ENCODE measurements around the gene FOXK2.
A peak's percentile ranks its signal among the peaks of the same experiment; 100 is the strongest.

FOXK2 gene

GRCh38 chr17:82640036-82640435, 120.5 kb downstream of the FOXK2 start:
- WGBS (ENCODE audit: extremely low coverage, insufficient coverage, low lambda C conversion rate): no CpG with 5 or more reads among the region's 5 CpGs
- no peak overlapping the region for H4K8ac ChIP-seq (ENCODE audit: low read depth, low read length)
- peaks cover 38% of the 10 kb centered on the region for H3K79me1 ChIP-seq (ENCODE audit: low read length)
- no peaks in the 10 kb centered on the region for H3K27me3 ChIP-seq (ENCODE audit: insufficient read depth, low read length, poor library complexity)
- H3K36me3 ChIP-seq (ENCODE audit: control insufficient read depth, insufficient read depth, low read length): peaks cover 17% of the 10 kb centered on the region
- no peak overlapping the region for H2AK5ac ChIP-seq (ENCODE audit: low read length)
- no peak overlapping the region for H3K4ac ChIP-seq (ENCODE audit: low read depth, low read length)
- no peak overlapping the region for H3K4me2 ChIP-seq (ENCODE audit: low read length)
- H2BK15ac ChIP-seq (replicated peaks; ENCODE audit: low read depth): no peak overlapping the region
- H2BK120ac ChIP-seq (ENCODE audit: low read depth, low read length): no peak overlapping the region
- no peak overlapping the region for H3K9ac ChIP-seq (ENCODE audit: low read length)
- H3K27ac ChIP-seq (ENCODE audit: low read depth, low read length): no peak overlapping the region
- no peak overlapping the region for H3K56ac ChIP-seq (ENCODE audit: low read length)
- no peak overlapping the region for H3K18ac ChIP-seq (ENCODE audit: low read length)
- H3K23ac ChIP-seq (ENCODE audit: low read length): no peak overlapping the region
- DNase-seq: no peak
- no peak overlapping the region for H2BK5ac ChIP-seq (ENCODE audit: low read length)
- no peaks in the 10 kb centered on the region for H3K4me1 ChIP-seq (ENCODE audit: control insufficient read depth, low read depth, low read length)
- H4K5ac ChIP-seq (ENCODE audit: low read length): no peak overlapping the region
- no peak overlapping the region for H3K4me3 ChIP-seq (ENCODE audit: low read length)
- peaks cover 51% of the 10 kb centered on the region for H3K79me2 ChIP-seq (ENCODE audit: control insufficient read depth, insufficient read depth, low read length)

GRCh38 chr17:82642022-82642421, 122.5 kb downstream of the FOXK2 start:
- Histone ChIP-seq H2BK120ac (ENCODE audit: low read depth, low read length) (no peak overlapping the region), H3K27ac (ENCODE audit: low read depth, low read length) (no peak overlapping the region), H3K4ac (ENCODE audit: low read depth, low read length) (no peak overlapping the region), H3K79me2 (ENCODE audit: control insufficient read depth, insufficient read depth, low read length) (peaks cover 64% of the 10 kb centered on the region), H2BK15ac (replicated peaks; ENCODE audit: low read depth) (no peak overlapping the region), H3K4me3 (ENCODE audit: low read length) (no peak overlapping the region), H3K56ac (ENCODE audit: low read length) (no peak overlapping the region), H3K4me1 (ENCODE audit: control insufficient read depth, low read depth, low read length) (peaks cover 3% of the 10 kb centered on the region), H3K23ac (ENCODE audit: low read length) (no peak overlapping the region), H3K27me3 (ENCODE audit: insufficient read depth, low read length, poor library complexity) (no peaks in the 10 kb centered on the region), H3K18ac (ENCODE audit: low read length) (no peak overlapping the region), H3K79me1 (ENCODE audit: low read length) (peaks cover 42% of the 10 kb centered on the region), H4K5ac (ENCODE audit: low read length) (no peak overlapping the region), H3K36me3 (ENCODE audit: control insufficient read depth, insufficient read depth, low read length) (peaks cover 17% of the 10 kb centered on the region), H3K4me2 (ENCODE audit: low read length) (no peak overlapping the region), H3K9ac (ENCODE audit: low read length) (no peak overlapping the region), H2BK5ac (ENCODE audit: low read length) (no peak overlapping the region), H4K8ac (ENCODE audit: low read depth, low read length) (no peak overlapping the region), H2AK5ac (ENCODE audit: low read length) (no peak overlapping the region)
- WGBS (ENCODE audit: extremely low coverage, insufficient coverage, low lambda C conversion rate): no CpG with 5 or more reads among the region's 14 CpGs
- no peak for DNase-seq

GRCh38 chr17:82644148-82644547, 124.6 kb downstream of the FOXK2 start:
- Histone ChIP-seq H3K4me2 (ENCODE audit: low read length) (no peak overlapping the region), H2AK5ac (ENCODE audit: low read length) (no peak overlapping the region), H4K5ac (ENCODE audit: low read length) (no peak overlapping the region), H3K27me3 (ENCODE audit: insufficient read depth, low read length, poor library complexity) (no peaks in the 10 kb centered on the region), H3K9ac (ENCODE audit: low read length) (no peak overlapping the region), H2BK15ac (replicated peaks; ENCODE audit: low read depth) (no peak overlapping the region), H3K4ac (ENCODE audit: low read depth, low read length) (no peak overlapping the region), H3K79me2 (ENCODE audit: control insufficient read depth, insufficient read depth, low read length) (peaks cover 64% of the 10 kb centered on the region), H3K27ac (ENCODE audit: low read depth, low read length) (no peak overlapping the region), H3K36me3 (ENCODE audit: control insufficient read depth, insufficient read depth, low read length) (peaks cover 17% of the 10 kb centered on the region), H3K4me3 (ENCODE audit: low read length) (no peak overlapping the region), H3K56ac (ENCODE audit: low read length) (no peak overlapping the region), H3K4me1 (ENCODE audit: control insufficient read depth, low read depth, low read length) (peaks cover 3% of the 10 kb centered on the region), H3K23ac (ENCODE audit: low read length) (no peak overlapping the region), H2BK120ac (ENCODE audit: low read depth, low read length) (no peak overlapping the region), H3K18ac (ENCODE audit: low read length) (no peak overlapping the region), H2BK5ac (ENCODE audit: low read length) (no peak overlapping the region), H4K8ac (ENCODE audit: low read depth, low read length) (no peak overlapping the region), H3K79me1 (ENCODE audit: low read length) (peaks cover 41% of the 10 kb centered on the region)
- WGBS (ENCODE audit: extremely low coverage, insufficient coverage, low lambda C conversion rate): no CpG with 5 or more reads among the region's 5 CpGs
- no peak for DNase-seq

- no peak overlapping the region for H2BK5ac ChIP-seq (ENCODE audit: low read length)
- H3K4me3 ChIP-seq (ENCODE audit: low read length): no peak overlapping the region
- WGBS (ENCODE audit: extremely low coverage, insufficient coverage, low lambda C conversion rate): no CpG with 5 or more reads among the region's 4 CpGs
- H3K4me2 ChIP-seq (ENCODE audit: low read length): no peak overlapping the region
- H3K79me1 ChIP-seq (ENCODE audit: low read length): peaks cover 32% of the 10 kb centered on the region
- no peak overlapping the region for H3K18ac ChIP-seq (ENCODE audit: low read length)
- H4K8ac ChIP-seq (ENCODE audit: low read depth, low read length): no peak overlapping the region
- no peak overlapping the region for H3K23ac ChIP-seq (ENCODE audit: low read length)
- H3K27me3 ChIP-seq (ENCODE audit: insufficient read depth, low read length, poor library complexity): no peaks in the 10 kb centered on the region
- no peak overlapping the region for H3K27ac ChIP-seq (ENCODE audit: low read depth, low read length)
- H3K36me3 ChIP-seq (ENCODE audit: control insufficient read depth, insufficient read depth, low read length): peaks cover 15% of the 10 kb centered on the region
- no peak overlapping the region for H3K9ac ChIP-seq (ENCODE audit: low read length)
- H3K56ac ChIP-seq (ENCODE audit: low read length): no peak overlapping the region
- H2BK120ac ChIP-seq (ENCODE audit: low read depth, low read length): no peak overlapping the region
- peaks cover 54% of the 10 kb centered on the region for H3K79me2 ChIP-seq (ENCODE audit: control insufficient read depth, insufficient read depth, low read length)
- no peak overlapping the region for H4K5ac ChIP-seq (ENCODE audit: low read length)
- peaks cover 3% of the 10 kb centered on the region for H3K4me1 ChIP-seq (ENCODE audit: control insufficient read depth, low read depth, low read length)
- H2AK5ac ChIP-seq (ENCODE audit: low read length): no peak overlapping the region
- no peak overlapping the region for H3K4ac ChIP-seq (ENCODE audit: low read depth, low read length)
- no peak for DNase-seq
- no peak overlapping the region for H2BK15ac ChIP-seq (replicated peaks; ENCODE audit: low read depth)
Observed at GRCh38 chr17:82645516-82645915, 126.0 kb downstream of the FOXK2 start.

GRCh38 chr17:82647593-82648164, 128.1 kb downstream of the FOXK2 start:
- Histone ChIP-seq H2AK5ac (ENCODE audit: low read length) (no peak overlapping the region), H4K8ac (ENCODE audit: low read depth, low read length) (peak overlapping the region; percentile 91), H3K36me3 (ENCODE audit: control insufficient read depth, insufficient read depth, low read length) (peaks cover 8% of the 10 kb centered on the region), H3K79me2 (ENCODE audit: control insufficient read depth, insufficient read depth, low read length) (peaks cover 45% of the 10 kb centered on the region), H3K18ac (ENCODE audit: low read length) (peak overlapping the region; percentile 53), H2BK120ac (ENCODE audit: low read depth, low read length) (no peak overlapping the region), H3K79me1 (ENCODE audit: low read length) (peaks cover 24% of the 10 kb centered on the region), H4K5ac (ENCODE audit: low read length) (no peak overlapping the region), H2BK15ac (replicated peaks; ENCODE audit: low read depth) (no peak overlapping the region), H3K23ac (ENCODE audit: low read length) (peak overlapping the region; percentile 99), H3K9ac (ENCODE audit: low read length) (peak overlapping the region; percentile 99), H3K4me3 (ENCODE audit: low read length) (peak overlapping the region; percentile 97), H3K4ac (ENCODE audit: low read depth, low read length) (peak overlapping the region; percentile 58), H3K56ac (ENCODE audit: low read length) (peak overlapping the region; percentile 100), H3K27ac (ENCODE audit: low read depth, low read length) (peak overlapping the region; percentile 87), H3K4me1 (ENCODE audit: control insufficient read depth, low read depth, low read length) (peaks cover 3% of the 10 kb centered on the region), H3K4me2 (ENCODE audit: low read length) (peak overlapping the region; percentile 81), H2BK5ac (ENCODE audit: low read length) (no peak overlapping the region), H3K27me3 (ENCODE audit: insufficient read depth, low read length, poor library complexity) (no peaks in the 10 kb centered on the region)
- peak; percentile 16 for DNase-seq
- no CpG with 5 or more reads among the region's 54 CpGs for WGBS (ENCODE audit: extremely low coverage, insufficient coverage, low lambda C conversion rate)

- Histone ChIP-seq H3K56ac (ENCODE audit: low read length) (peak within 1 kb of the TSS; percentile 100), H3K23ac (ENCODE audit: low read length) (peak within 1 kb of the TSS; percentile 99), H3K9ac (ENCODE audit: low read length) (peak within 1 kb of the TSS; percentile 99), H2BK5ac (ENCODE audit: low read length) (no peak within 1 kb of the TSS), H3K4me1 (ENCODE audit: control insufficient read depth, low read depth, low read length) (peaks cover 3% of the 10 kb centered on the region), H3K4me3 (ENCODE audit: low read length) (peak within 1 kb of the TSS; percentile 97), H3K4ac (ENCODE audit: low read depth, low read length) (peak within 1 kb of the TSS; percentile 58), H3K27ac (ENCODE audit: low read depth, low read length) (peak within 1 kb of the TSS; percentile 87), H3K18ac (ENCODE audit: low read length) (peak within 1 kb of the TSS; percentile 53), H4K8ac (ENCODE audit: low read depth, low read length) (peak within 1 kb of the TSS; percentile 91), H3K79me2 (ENCODE audit: control insufficient read depth, insufficient read depth, low read length) (peaks cover 43% of the 10 kb centered on the region), H2AK5ac (ENCODE audit: low read length) (no peak within 1 kb of the TSS), H3K4me2 (ENCODE audit: low read length) (peak within 1 kb of the TSS; percentile 81), H3K27me3 (ENCODE audit: insufficient read depth, low read length, poor library complexity) (no peaks in the 10 kb centered on the region), H2BK120ac (ENCODE audit: low read depth, low read length) (no peak within 1 kb of the TSS), H4K5ac (ENCODE audit: low read length) (no peak within 1 kb of the TSS), H3K36me3 (ENCODE audit: control insufficient read depth, insufficient read depth, low read length) (peaks cover 6% of the 10 kb centered on the region), H2BK15ac (replicated peaks; ENCODE audit: low read depth) (no peak within 1 kb of the TSS), H3K79me1 (ENCODE audit: low read length) (peaks cover 22% of the 10 kb centered on the region)
- peak; percentile 97 for DNase-seq
- no CpG with 5 or more reads among the region's 67 CpGs for WGBS (ENCODE audit: extremely low coverage, insufficient coverage, low lambda C conversion rate)
Observed at GRCh38 chr17:82648165-82648668, 128.7 kb downstream of the FOXK2 start, which contains the start of gene WDR45B. WDR45B (minus strand) TSS chr17:82648444; CDS start chr17:82648340, 104 bp downstream.

Data from mesendoderm (in vitro differentiated cells).